Left hindlimb (tissue), 1 donor: Measurements from ENCODE around the gene INTU.
"Not testable (repeated sequence)": the region's sequence is repeated elsewhere in the genome, so short reads cannot be mapped to it uniquely, and the experiment has no call there.

ENCODE experiments used
- DNase-seq: peaks from one replicate; pipeline ENCODE4 v3.0.0-alpha.2; 2018

The INTU gene

GRCh38 chr4:127632420-127633403, at the start of gene INTU:
Gene INTU (plus strand): TSS chr4:127632957. CDS start chr4:127633035, 78 bp downstream.
- DNase-seq, result peak; percentile 95

- DNase-seq, result not testable (repeated sequence)
Observed at GRCh38 chr4:127586496-127586895, 46.3 kb upstream of the INTU start.

- DNase-seq, result no peak
Observed at GRCh38 chr4:127586922-127587571, 45.7 kb upstream of the INTU start.

- not testable (repeated sequence) for DNase-seq
Observed at GRCh38 chr4:127589153-127589552, 43.6 kb upstream of the INTU start.

GRCh38 chr4:127598656-127599055, 34.1 kb upstream of the INTU start:
- no peak for DNase-seq

GRCh38 chr4:127601029-127601428, 31.7 kb upstream of the INTU start:
- DNase-seq, result no peak

- DNase-seq, result no peak
Observed at GRCh38 chr4:127604949-127605709, 27.6 kb upstream of the INTU start.

- no peak for DNase-seq
Observed at GRCh38 chr4:127606823-127607222, 25.9 kb upstream of the INTU start.

GRCh38 chr4:127609484-127609883, 23.3 kb upstream of the INTU start:
- no peak for DNase-seq

GRCh38 chr4:127610488-127610887, 22.3 kb upstream of the INTU start:
- no peak for DNase-seq

- DNase-seq, result no peak
Observed at GRCh38 chr4:127616898-127617297, 15.9 kb upstream of the INTU start.

GRCh38 chr4:127618427-127618826, 14.3 kb upstream of the INTU start:
- DNase-seq, result no peak

GRCh38 chr4:127622621-127622920, 10.2 kb upstream of the INTU start:
- no peak for DNase-seq

GRCh38 chr4:127622921-127623796, 9.6 kb upstream of the INTU start:
- DNase-seq, result peak; percentile 78

GRCh38 chr4:127623797-127624083, 9.0 kb upstream of the INTU start:
- peak; percentile 64 for DNase-seq

- no peak for DNase-seq
Observed at GRCh38 chr4:127624173-127624572, 8.6 kb upstream of the INTU start.

GRCh38 chr4:127629371-127629770, 3.4 kb upstream of the INTU start:
- DNase-seq, result no peak

- DNase-seq, result no peak
Observed at GRCh38 chr4:127630152-127630551, 2.6 kb upstream of the INTU start.

GRCh38 chr4:127631420-127631819, 1.3 kb upstream of the INTU start:
- DNase-seq, result no peak

- DNase-seq, result no peak
Observed at GRCh38 chr4:127634181-127634580, 1.4 kb downstream of the INTU start.

- no peak for DNase-seq
Observed at GRCh38 chr4:127641524-127641923, 8.8 kb downstream of the INTU start.

GRCh38 chr4:127642169-127642568, 9.4 kb downstream of the INTU start:
- DNase-seq, result no peak

GRCh38 chr4:127643791-127644190, 11.0 kb downstream of the INTU start:
- no peak for DNase-seq
